Hindlimb muscle (tissue), 1 donor: Measurements from ENCODE around the gene RPEL1. TPM values are rescaled to one million over a fixed set of nuclear protein-coding genes. Genes with fewer than 3 reads are reported as not detected.
"Not testable (repeated sequence)": the region's sequence is repeated elsewhere in the genome, so short reads cannot be mapped to it uniquely, and the experiment has no call there.

Experiments used
- DNase-seq: peaks from one replicate; pipeline ENCODE4 v3.0.0-alpha.2; 2013
- polyA plus RNA-seq: library from polyadenylated mRNA; unstranded; fragments of 120-200 nt; gene quantifications from one replicate; pipeline ENCODE4 v1.2.1, GENCODE V29; 2013; ENCODE audit not compliant: insufficient read length

The RPEL1 gene
- polyA plus RNA-seq = not detected

GRCh38 chr10:103245587-103245986 lies at the start of gene RPEL1:
RPEL1 (plus strand) TSS chr10:103245887; CDS start chr10:103245997, 110 bp downstream.
- not testable (repeated sequence) for DNase-seq

GRCh38 chr10:103196516-103196915 lies 49.2 kb upstream of the RPEL1 start:
- no peak for DNase-seq

GRCh38 chr10:103197174-103197573 lies 48.5 kb upstream of the RPEL1 start:
- DNase-seq = peak; percentile 25

GRCh38 chr10:103197903-103198302 lies 47.8 kb upstream of the RPEL1 start:
- DNase-seq = no peak

- DNase-seq = no peak
These were observed 47.0 kb upstream of the RPEL1 start for GRCh38 chr10:103198648-103199047.

GRCh38 chr10:103199488-103199887 lies 46.2 kb upstream of the RPEL1 start:
- DNase-seq = no peak

GRCh38 chr10:103202319-103202718 lies 43.4 kb upstream of the RPEL1 start:
- DNase-seq = no peak

GRCh38 chr10:103203466-103203865 lies 42.2 kb upstream of the RPEL1 start:
- no peak for DNase-seq

- no peak for DNase-seq
These were observed 41.1 kb upstream of the RPEL1 start for GRCh38 chr10:103204353-103205255.

- not testable (repeated sequence) for DNase-seq
These were observed 40.3 kb upstream of the RPEL1 start for GRCh38 chr10:103205401-103205800.

GRCh38 chr10:103206715-103207114 lies 39.0 kb upstream of the RPEL1 start:
- not testable (repeated sequence) for DNase-seq

GRCh38 chr10:103207141-103207540 lies 38.5 kb upstream of the RPEL1 start:
- DNase-seq = no peak

- not testable (repeated sequence) for DNase-seq
These were observed 38.0 kb upstream of the RPEL1 start for GRCh38 chr10:103207643-103208042.

GRCh38 chr10:103210262-103210661 lies 35.4 kb upstream of the RPEL1 start:
- not testable (repeated sequence) for DNase-seq

- no peak for DNase-seq
These were observed 30.1 kb upstream of the RPEL1 start for GRCh38 chr10:103215601-103216000.

- DNase-seq = not testable (repeated sequence)
These were observed 29.3 kb upstream of the RPEL1 start for GRCh38 chr10:103216362-103216761.

GRCh38 chr10:103224133-103224532 lies 21.6 kb upstream of the RPEL1 start:
- no peak for DNase-seq

- not testable (repeated sequence) for DNase-seq
These were observed 21.0 kb upstream of the RPEL1 start for GRCh38 chr10:103224721-103225120.

- DNase-seq = no peak
These were observed 19.7 kb upstream of the RPEL1 start for GRCh38 chr10:103225939-103226338.

GRCh38 chr10:103227416-103227815 lies 18.3 kb upstream of the RPEL1 start:
- no peak for DNase-seq

- no peak for DNase-seq
These were observed 14.6 kb upstream of the RPEL1 start for GRCh38 chr10:103231047-103231551.

GRCh38 chr10:103232131-103232673 lies 13.5 kb upstream of the RPEL1 start:
- DNase-seq = no peak

- no peak for DNase-seq
These were observed 12.8 kb upstream of the RPEL1 start for GRCh38 chr10:103232772-103233488.
